Stimulated activated CD8-positive, alpha-beta memory T cell treated with anti-CD3 and anti-CD28 coated beads, Interleukin-12 subunit alpha, Interleukin-12 subunit beta, amount 100 ng/mL, for 4 hours (primary cell): ENCODE measurements around the gene NT5C2.

ENCODE experiments used
- DNase-seq: peaks from one replicate; pipeline ENCODE4 v3.0.0-alpha.2; 2020; ENCODE audit warnings: low read depth

Gene NT5C2

DNA sequence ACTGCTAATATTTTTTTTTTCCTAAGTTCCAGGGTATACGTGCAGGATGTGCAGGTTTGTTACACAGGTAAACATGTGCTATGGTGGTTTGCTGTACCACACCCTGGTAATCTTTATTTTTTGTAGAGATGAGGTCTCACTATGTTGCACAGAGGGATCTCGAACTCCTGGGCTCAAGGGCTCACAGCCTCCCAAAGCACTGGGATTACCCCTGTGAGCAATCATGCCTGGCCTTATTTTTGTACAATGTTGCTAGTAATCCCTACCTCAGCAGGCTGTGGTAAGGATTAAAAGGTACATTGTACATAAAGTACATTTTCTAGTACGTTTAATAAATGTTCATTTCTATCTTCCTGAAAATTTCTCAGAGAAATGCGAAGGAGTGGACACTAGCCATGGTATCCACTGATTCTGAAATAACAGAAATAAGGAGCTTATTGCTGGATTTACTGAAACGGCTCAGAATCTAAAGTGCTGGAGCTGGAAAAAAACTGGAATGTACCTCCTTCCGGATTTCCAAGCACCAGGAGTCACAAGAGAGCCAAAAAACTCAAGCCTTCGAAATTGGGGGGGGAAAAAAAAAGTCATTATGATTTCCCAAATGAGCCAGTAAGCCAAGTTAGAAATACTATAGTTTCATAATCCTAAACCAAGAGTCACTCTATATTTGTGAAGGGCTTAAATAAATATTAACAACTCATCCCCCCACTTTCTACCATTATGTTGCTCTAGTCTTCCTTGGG, 69.6 kb downstream of the NT5C2 start:
- DNase-seq, result no peak

DNA sequence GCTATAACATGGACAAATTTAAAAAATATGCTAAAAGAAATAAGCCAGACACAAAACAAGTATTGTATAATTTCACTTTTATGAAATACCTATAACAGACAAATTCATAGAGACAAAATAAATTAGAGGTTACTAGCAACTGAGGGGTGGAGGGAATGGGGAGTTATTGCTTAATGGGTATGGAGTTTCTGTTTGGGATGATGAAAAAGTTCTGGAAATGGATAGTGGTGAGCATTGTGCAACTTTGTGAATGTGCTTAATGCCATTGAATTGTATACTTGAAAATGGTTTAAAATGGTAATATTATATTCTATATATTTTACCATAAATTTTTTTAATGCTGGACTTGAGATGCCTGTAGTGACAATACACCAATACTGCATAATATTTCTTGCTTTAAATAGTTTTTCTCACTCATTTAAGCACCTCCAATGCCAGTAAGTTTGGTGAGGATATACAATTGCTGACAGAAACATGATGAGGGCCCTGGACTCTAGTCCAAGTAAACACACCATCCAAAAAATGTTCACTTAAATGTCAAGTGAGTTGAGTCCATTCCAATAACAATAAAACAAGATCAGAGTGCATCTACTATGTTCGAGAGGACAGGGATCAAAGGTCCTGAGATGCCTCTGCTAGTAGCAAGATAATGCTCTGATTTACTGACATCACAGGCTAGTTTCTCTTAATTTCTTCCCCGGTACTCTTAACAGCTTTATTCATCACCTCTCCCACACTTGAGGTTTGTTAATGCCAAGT, 71.9 kb downstream of the NT5C2 start:
- DNase-seq, result no peak

DNA sequence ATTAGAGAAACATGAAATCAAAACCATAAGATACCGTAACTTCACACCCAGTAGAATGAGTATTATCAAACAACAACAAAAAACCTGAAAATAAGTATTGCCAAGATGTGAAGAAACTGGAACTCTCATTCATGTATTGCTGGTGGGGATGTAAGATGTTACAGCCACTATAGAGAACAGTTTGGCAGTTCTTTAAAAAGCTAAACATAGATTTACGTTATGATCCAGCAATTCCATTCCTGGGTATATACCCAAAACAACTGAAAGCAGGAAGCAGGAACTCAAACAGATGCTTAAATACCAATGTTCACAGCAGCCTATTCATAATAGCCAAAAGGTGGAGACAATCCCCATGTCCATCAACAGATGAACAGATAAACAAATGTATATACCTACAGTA, 72.5 kb downstream of the NT5C2 start:
- no peak for DNase-seq

DNA sequence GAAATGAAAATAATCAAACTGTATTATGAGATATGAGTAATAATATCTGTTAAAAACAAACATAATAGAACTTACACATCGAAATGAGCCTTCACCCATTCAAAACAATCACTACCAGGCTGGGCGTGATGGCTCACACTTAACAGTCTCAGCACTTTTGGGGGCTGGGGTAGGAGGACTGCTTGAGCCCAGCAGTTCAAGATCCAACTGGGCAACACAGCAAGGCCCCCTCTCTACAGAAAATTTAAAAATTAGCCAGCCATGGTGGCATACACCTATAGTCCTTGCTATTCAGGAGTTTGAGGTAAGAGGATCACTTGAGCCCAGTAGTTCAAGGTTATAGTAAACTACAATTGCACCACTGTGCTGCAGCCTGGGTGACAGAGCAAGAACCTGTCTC, 75.8 kb downstream of the NT5C2 start:
- no peak for DNase-seq

DNA sequence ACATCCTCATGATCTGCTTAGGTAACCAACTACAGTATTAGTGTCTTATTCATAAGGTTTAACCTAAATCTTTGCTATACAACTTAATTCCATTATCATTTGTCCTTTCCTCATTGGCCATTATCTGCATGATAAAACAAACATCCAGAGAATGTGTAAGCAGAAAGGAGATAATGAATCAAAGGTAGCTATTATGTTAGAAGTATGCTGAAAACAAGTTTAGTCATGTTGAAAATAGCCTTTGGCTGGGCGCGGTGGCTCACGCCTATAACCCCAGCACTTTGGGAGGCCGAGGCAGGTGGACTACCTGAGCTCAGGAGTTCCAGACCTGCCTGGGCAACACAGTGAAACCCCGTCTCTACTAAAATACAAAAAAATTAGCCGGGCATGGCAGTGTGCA, 78.2 kb downstream of the NT5C2 start:
- DNase-seq, result no peak

DNA sequence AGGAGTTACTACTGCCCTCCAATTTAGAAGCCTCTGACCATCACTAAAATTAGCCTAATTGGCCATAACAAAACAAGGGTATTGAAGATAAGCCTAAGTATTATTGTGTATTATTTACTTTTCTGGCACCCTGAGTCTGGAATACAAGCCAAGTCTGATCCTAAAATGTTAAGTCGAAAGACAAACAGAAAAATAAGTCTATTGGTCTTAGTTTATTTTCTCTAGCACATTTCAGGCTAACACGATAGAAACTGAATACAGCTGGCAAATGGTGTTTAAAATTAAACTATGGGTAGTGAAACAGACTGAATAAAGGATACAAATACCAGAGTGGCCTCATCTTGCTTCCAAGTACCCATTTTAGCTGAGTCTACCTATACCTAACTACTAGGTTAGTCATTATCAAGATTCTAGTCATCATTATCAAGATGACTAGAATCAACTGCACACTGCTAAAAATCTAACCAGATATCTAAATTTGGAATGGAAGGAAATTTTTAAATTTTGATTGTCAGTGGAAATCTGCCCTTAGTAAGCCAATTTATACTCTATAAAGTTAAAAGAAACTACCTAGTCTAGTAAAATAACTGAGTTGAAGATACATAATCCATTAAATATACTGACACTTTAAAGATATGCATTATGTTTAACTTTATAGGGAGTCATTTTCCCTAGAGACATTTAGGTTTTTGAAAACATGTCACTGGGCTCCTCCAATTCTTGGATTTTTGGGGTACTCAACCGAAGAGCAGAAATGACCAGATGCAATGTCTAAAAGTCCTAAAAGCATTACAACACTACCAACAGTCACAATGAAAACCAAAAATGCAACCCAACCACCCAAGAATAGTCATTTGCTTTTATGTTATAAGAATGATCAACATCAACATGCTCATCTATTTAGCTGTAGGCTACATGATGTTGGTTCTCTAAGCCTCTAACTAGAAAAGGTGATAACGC, 80.9 kb downstream of the NT5C2 start:
- no peak for DNase-seq

DNA sequence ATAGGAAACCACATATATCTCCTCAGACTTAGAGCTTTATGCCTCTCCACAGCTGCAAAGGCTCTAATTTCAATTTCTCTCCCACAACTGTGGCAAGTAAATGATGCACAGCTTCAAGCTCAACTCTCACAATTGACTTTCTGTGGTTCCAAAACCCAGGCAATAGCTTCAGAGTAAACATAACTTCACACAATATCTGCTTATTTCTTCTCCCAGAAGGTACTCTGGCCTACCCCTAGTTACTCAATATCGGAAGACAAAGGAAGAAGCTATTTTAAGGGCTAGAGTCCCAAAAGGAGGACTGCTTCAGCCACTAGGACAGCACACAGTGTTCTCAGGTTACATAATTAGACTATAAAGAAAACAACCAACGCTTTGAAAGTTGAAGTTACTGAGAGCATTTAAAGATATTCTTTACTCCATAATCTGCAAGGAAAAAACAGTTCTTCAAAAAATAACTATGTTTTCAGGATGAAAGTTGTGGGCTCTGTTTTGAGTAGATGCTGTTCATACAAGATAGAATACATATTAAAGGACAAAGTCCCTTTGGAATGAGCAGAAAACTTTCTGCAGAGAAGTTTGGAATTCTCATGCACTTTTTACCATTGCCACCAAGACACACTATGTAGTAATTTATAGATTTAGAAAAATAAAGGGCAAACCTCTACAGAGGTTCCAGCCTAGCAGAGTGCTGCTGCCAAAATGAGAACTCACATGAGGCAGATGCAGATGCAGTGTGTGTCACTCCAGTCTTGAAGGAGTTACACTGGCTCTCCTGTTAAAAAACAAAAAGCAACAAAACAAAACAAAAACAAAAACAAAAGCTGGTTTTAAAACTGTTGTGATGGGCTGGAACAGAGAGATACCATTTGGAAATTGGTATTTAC, 81.8 kb downstream of the NT5C2 start:
- DNase-seq, result no peak

DNA sequence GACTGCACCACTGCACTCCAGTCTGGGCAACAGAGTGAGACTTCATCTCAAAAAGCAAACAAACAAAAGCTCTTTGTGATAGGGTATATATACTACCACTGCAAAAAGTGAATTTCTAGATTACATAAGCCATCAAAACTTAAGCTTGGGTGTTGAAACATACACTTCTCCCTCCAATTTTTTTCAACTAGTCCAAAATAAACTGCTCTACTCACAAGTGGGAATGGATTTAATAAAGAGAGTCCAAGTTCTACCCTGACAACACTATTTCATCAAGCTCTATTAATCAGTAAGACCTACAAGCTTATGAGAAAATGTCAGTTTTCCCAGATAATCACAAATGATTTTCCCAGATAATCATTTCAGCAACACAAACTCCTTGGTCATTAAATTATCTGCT, 82.7 kb downstream of the NT5C2 start:
- no peak for DNase-seq

DNA sequence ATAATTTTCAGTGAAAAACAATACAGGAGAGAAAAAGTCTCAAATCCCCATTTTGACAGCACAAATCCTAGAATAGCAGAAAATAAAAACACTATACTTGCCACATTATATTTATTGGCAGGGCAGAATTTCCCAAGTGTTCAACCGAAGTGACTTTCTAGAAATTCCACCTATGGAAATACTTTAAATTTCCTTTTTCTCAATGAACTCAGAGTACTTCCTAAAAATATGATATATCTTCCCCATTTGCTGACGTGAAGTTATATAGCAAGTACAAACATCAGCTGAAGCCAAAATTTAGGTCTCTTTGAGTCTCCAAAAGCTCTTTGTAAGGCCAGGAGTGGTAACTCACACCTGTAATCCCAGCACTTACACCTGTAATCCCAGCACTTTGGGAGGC, 83.3 kb downstream of the NT5C2 start:
- no peak for DNase-seq

DNA sequence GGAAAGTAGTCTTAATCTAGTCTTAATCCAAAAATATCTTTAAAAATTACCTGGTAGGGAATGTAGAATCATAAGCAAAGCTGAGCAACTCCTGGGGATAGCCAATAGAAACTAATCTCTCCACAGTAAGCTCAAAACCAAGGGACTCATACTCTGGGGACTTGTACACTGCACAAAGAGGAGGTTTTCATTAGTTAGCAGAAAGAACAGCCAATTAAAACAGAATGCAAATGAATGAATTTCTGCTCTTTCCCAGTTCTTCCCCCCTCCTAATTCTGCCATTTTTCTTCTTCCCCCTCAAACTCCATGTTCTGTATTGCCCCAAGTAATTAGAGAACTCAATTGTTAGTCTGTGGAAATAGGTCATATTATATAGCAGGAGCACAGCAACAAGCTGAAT, 86.5 kb downstream of the NT5C2 start:
- DNase-seq, result no peak

DNA sequence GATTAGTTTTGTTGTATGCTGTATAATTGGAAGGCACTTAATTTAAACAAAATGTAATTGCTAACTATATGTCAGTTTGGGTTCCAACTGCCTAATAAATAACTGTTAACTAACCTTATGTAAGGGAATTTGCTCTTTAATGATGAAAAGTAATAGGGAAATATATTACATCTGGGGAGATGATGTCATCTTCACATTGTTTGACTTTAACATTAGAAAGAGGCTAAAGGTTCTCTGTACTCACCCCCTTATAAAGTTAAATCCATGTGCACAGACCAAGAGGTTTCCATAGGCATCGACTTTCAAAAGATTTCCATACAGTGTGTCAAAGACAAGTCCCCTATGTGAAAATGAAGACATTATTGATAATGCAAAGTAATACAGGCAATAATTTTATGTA, 87.6 kb downstream of the NT5C2 start:
- DNase-seq, result no peak

DNA sequence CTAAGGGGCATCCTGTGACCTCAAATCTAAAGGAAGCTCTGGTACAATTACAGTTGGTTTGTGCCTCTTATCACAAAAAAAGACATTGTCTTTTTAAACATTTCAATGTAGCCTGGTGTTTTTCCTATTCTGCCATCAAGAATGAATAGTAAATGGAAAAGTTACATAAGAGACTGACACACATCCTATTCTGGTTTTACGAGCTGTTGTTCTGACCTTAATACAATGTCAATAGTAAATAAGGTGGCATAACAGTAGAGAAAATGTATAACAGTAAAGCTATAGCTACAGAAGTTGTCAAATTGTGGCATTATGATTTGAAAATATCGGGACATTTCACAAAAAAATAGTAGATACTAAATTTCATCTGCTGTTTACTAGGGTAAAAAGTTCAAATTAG, 88.4 kb downstream of the NT5C2 start:
- no peak for DNase-seq

DNA sequence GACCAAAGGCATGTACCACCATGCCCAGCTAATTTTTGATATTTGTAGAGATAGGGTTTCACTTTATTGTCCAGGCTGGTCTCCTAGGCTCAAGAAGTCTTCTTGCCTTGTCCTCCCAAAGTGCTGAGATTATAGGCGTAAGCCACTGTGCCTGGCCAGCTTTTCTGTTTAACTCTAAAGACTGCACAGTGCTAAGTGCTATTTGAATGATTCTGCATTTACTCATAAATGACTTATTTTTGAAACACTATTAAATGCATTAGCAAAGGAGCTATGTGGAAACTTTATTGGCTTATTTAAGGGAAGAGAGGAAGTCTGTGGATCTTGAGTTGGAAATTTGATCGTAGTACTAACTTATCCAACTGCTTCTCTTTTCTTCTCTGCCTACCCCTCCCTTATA, 89.1 kb downstream of the NT5C2 start:
- no peak for DNase-seq

DNA sequence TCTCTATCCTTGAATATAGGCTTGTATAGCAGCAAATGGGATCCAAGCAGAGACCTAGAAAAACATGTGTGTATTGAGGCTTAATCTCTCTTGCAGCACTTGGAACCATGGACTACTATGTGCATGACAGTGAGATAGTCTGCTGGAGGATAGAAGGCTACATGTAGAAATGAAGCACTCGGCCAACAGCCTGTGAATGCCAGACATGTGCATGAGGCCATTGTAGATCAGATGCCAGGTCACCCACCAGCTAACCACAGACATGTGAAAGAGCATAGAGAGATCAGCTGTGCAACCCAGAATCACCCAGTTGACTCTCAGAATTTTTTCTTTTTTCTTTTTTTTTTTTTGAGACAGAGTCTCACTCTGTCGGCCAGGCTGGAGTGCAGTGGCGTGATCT, 90.9 kb downstream of the NT5C2 start:
- no peak for DNase-seq

DNA sequence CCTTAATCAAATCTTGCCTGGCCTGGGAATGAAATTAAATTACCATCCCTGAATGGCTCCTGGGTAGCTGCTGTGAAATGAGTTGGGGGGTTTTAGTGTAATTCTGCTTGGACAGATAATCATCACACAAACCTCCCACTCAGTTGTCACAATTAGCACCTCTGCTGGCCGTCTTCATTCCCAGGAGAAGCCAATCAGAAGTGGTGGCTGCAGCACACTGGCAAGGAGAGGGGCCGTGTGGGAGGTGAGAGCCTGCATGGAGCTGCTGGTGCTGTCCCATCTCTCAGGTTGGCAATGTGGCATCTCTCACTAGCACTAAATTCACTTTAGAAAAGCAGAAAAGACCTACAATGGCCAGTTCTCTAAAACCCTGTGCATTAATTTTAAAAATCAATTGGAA, 92.5 kb downstream of the NT5C2 start:
- DNase-seq, result no peak

DNA sequence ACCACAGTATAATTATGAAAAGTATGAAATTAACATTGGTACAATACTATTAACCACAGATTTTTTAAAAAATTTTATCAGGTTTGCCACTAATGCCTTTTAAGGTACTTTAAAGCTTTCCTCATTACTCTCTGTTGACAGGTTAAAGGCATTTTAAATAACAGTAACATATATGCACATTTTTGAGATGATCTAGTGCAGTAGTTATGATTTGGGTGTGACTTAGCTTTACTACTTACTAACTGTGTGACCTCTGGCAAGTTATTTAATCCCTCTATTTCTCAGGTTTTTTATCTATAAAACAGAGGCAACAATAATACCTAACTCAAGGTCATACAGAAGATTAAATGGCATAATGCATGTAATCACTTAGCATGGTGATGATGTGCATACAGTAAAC, 94.8 kb downstream of the NT5C2 start:
- DNase-seq, result no peak

DNA sequence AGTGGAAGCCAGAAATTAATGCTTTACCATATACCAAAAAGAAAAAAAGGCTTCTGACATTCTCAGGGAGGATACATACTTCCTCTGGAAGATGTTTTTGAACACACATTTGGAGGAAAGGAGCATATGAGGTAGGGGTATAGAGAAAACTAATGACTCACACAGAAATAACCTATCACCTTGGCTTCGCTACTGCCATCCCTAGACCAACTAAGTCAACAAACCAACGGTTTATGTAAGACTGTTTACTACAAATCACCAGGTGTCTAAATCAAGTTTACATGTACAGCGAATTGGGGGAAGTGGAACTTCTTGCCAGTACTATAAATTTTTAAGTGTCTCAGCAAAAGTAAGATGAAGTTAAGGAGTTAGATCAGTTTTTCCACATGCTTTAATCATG, 96.9 kb downstream of the NT5C2 start:
- no peak for DNase-seq

DNA sequence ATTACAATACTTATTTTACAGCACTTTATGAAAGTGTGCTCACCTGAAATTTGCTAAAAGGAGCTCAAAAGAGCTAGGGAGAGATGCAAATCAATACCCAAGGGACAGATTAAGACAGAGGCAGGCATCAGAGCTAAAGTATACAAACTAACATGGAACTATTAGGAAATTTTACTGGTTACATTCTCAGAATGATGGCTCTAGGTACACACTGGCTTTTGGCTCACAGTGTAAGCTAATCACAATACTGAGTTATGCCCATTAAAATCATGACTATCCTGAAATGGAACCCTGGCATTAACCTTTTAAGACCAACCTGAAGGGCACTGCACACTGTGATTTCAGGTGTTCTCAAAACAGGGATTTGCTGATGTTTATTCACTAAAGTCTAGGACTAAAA, 98.1 kb downstream of the NT5C2 start:
- no peak for DNase-seq

DNA sequence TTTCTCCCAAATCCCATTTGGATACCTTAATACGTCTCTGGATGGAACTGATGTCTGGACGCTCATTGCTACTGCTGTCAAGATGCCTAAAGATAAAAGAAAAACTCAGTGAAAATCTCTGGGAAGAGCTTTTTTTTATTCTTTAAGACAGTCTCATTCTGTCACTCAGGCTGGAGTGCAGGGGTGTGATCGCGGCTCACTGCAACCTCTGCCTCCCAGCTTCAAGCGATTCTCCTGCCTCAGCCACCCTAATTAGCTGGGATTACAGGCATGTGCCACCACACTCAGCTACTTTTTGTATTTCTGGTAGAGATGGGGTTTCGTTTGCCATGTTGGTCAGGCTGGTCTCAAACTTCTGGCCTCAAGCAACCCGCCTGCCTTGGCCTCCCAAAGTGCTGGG, 102.2 kb downstream of the NT5C2 start:
- no peak for DNase-seq

DNA sequence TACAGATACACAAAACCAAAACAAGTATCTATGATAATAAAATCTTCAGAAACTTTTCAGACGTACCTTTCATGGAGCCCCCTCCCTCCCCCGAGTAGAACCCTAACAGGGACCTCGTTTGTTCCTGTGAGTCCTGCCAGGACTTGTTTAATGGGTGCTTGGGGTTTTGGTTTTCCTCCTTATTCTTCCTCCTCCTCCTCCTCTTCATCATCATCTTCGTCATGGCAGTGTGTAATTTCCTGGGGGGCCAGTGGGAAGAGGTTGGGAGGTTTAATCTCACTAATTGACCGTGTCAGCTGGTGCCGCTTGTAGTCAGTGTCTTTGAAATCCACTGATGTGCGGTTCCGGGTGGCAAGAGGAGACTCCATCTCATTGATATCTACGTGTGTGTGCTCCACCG, 103.6 kb downstream of the NT5C2 start:
- DNase-seq, result no peak

DNA sequence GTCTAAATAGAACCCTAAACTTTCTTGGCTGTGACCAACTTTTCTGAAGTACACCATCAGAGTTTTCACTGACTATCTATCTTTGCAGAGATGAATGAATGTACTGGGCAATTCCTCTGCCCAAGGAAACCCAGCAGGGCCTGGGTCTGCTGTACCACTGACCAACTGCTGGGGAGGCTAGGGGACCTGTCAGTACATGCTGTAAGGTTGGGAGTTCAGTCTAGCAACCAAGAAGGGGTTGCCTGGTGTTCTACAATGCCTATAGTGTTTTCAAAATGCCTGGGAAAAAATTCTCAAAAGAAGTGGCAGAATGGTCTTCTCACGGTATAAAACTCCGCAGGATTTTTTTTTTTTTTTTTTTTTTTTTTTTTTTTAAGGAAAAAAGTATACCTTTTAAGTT, 106.3 kb downstream of the NT5C2 start:
- DNase-seq, result no peak

DNA sequence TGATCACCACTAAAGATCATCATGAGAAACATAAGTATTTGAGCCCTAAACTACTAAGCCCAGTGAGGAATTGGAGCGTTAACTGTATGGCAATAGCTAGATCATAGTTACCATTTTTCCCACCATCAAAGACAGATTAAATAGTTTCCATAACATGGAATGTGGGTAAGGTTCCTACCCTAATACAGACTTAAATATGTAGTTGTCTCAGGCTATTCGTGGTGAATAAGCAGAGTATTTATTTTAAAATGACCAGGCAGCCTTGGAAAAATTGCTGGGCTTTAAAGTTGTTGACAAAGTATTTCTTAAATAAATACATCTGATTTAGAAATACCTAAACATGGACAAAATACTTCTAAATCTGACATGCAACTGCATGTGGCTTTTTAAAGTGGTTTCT, 106.8 kb downstream of the NT5C2 start:
- DNase-seq, result no peak
